Stimulated activated CD4-positive, alpha-beta T cell treated with anti-CD3 and anti-CD28 coated beads, TNF-alpha, amount 100 ng/mL, for 1 hour (primary cell): ENCODE results near the gene VMP1.
"Not testable (repeated sequence)": the region's sequence is repeated elsewhere in the genome, so short reads cannot be mapped to it uniquely, and the experiment has no call there.

Experiments
- DNase-seq, 3 donors: peaks; one replicate each; pipeline ENCODE4 v3.0.0-alpha.2; 2020; ENCODE audit warnings: low read depth in 3 of 3, low spot score in 1 of 3

VMP1 gene

DNA sequence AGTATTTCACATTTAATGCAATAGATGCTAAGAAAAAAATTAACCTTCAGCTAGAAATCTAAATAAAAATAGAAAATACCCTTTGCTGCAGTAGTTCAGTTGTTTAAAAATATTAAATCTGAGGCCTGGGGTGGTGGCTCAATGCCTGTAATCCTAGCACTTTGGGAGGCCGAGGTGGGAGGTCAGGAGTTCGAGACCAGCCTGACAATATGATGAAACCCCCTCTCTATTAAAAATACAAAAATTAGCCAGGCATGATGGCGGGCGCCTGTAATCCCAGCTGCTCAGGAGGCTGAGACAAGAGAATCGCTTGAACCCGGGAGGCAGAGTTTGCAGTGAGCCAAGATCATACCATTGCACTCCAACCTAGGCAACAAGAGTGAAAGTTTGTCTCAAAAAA is 98.9 kb downstream of the VMP1 start:
- DNase-seq, result not testable (repeated sequence)

DNA sequence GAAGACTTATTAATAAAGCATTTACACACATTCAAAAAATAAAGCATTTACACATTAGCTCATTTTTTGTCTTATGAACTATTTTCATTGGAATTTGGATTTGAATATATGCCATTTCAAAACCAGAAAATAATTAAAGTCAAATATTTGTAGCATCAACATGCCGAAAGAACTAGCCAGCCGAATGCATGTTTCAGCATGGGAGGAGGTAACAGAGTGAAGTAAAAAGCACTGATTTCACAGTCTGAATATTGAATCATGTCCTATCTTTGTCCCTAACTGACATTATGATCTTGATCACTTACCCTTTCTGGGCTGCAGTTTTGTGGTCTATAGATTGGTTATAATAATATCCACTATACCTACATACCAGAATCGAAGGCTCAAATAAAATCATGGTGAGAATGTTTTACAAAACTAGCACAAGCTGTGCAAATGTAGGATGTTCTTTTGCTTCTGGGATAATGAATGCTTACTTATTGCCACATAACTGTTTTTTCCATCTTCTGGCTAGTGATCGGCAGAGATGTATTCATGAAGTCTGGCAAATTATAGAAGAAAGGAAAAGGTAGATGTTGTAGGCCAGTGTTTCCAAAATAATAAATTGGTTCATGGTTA is 100.5 kb downstream of the VMP1 start:
- DNase-seq, result no peak

DNA sequence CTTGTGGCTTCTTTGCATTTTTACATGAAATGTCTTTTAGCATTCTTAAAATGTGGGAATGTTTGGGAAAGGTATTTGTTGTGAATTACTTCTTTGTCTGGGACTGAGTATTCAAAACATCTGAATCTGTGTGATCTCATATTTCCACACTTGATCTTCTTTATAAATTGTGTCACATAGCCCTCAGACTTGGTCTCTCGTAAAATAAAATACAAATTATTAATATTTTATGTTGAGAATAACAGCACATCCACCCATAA is 103.4 kb downstream of the VMP1 start:
- no peak for DNase-seq

DNA sequence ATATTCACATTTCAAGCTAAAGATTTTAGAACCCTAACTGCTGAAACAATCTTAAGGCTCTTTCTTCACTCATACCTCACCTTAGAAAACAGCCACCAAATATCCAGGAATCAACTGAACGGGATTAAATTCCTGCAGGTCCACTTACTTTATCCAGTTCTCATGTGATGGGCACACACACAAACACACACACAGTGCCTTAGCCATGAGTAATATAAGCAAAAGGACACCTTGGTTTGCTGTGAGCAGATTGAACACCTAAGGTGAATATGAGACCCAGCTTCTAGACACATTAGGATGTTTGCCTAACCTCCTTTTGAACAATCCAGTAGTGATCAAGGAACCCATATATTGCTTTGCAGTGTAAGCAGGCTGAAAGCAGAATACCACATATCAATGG is 103.8 kb downstream of the VMP1 start:
- DNase-seq, result no peak

DNA sequence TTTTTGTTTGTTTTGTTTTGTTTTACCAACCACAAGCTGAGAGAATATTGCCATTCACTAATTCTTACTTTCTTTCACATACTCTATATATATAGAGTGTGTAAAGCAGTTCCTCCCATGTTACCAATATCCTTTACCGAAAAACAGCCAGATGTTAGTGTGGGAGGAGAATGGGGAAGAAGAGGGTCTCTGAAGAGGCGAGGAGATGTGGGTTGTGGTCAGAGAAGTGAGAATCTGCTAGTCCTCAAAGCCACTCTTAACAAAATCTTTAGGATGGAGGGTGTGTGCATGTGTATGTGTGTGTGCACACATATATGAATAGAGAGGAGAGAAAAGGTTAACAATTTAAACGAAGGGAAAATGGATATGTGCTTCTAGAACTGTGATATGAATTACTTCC is 104.7 kb downstream of the VMP1 start:
- no peak for DNase-seq

DNA sequence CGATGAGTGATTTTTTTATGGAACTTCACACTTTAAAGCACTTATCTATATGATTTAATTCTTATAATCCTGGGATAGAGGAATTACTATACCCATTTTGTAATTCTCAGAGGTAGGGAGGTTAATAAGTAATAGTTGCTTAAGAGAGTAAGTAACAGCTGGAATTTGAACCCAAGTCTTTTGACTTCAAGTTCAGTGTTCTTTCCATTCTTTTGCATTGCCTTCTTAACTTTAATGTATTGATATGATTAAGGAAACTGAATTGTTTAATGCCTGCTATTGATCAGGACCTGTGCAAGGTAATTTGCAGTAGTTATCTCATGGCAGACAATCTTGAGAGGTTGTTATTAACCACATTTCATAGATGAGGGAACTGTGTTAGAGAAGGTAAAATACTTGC is 106.8 kb downstream of the VMP1 start:
- no peak for DNase-seq

DNA sequence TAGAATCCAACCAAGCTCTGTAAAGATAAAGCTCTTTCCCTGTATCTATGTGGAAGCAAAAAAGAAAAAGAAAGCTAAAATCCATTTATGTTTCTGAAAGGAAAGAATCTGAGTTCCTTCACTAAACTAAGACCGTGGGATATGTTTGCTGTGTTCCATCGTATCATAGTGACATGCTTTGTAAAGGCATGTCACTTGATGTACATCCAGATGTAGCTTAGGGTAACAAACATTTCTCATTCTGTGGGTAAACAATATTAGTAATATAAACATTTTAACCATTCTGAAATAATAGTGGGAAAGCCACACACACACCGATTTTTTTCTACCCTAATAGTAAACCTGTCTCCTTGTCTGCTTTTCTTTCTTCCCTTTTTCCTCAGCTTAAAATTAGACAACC is 107.2 kb downstream of the VMP1 start:
- no peak for DNase-seq

DNA sequence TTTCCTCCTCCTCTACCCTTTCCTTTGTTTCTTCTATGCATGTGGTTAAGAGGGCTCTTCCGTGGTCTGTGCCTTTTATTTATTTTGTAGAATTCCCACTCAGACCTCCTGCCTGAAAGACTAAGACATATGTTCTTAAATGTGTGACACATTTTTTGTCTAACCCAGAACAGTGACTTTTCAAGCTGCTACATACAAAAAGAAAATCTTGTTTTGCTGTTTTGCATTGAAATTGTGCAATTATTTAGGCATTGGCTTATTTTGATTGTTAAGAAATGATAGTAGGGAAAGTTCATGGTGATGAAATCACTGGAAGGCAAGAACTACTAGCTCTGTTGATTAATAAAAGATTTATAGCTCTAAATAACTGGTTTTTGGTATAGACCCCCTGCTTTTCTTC is 108.5 kb downstream of the VMP1 start:
- no peak for DNase-seq

DNA sequence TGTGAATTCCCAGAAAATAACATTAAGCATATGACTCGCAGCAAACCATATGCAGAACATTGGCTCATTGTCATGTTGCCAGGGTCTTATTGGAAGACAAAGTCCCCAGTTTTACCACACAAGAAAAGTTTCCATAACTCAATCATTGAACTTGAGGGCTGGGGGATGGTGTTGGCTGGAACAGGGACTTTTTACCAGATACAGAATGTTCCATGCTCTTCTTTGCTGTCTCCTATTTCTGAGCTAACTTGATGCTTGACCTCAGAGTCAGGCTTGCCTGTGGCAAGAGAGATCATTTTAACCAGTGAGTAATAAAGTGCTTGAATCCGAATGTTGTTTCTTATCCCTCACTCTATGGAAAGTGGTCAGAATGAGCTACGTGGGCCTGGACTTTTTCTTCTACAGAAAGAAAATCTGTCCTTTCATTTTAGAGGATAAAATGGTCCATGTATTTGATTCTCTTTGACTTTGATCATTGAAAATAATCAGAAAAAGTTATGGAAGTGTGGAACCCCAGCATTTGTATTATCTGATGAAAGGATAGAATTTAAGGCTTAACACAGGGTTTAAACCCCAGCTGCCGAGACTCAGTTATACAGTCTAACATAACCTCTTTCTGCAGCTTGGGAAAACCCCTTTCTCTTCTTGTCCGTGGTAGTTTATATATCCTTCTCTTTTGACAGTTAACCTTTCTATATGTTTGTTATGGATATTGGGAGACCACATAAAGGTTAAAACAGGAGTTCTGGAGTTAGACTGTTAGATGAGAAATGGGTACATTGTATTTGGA is 118.3 kb downstream of the VMP1 start:
- no peak for DNase-seq

DNA sequence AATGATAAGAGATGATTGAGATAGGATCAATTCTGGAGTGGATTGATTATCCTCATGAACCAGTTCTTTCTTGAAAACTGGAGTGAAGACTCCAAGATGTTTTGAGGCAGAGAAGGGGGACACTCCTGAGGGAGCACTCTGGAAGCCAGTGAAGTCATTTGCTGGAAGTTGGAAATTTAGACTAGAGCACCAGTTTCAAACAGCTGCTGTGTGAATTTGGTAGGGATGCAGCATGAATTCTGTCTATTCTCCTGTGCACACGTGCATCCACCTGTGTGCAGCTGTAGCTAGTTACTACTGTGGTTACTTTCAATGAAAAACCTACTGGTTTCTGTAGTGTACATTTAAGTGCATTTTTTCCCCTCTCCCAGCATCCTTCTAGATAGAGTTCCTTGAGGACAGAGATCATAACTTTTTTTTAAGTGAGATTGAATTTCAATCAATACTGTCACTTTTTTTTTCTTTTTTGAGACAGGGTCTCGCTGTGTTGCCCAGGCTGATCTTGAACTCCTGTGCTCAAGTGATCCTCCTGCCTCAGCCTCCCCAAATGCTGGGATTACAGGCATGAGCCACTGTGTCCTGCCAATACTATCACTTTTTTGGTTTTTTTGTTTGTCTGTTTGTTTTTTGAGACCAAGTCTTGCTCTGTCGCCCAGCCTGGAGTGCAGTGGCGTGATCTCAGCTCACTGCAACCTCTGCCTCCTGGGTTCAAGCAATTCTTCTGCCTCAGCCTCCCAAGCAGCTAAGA is 119.4 kb downstream of the VMP1 start:
- DNase-seq, result no peak

DNA sequence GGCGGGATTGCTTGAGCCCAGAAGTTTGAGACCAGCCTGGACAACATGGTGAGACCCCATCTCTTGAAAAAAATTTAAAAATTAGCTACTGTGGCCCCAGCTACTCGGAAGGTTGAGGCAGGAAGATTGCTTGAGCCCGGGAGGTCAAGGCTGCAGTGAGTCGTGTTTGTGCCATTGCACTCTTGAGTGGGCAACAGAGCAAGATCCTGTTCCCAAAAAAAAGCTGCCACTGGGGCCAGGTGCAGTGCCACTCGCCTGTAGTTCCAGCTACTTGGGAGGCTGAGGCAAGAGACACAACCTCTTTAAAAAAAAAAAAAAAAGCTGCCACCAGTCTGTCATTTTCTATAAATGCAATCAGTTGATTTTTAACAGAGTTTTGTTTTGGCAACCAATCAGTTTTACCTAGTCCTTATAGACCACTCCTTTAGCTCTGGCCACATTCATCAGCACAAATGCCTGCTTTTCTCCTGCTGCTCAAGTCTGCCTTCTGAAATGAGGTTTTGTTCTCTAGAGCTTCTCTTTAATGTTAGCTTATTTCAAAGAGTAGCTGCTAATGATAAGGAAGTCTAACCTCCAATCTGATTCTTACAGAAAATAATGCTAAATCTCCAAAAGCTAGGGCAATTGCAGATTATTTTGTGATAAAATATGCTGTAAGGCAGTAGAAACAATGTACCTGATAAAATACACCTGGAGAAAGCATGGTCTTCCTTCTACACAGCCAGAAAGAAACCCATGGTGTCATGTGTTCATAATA is 120.4 kb downstream of the VMP1 start:
- DNase-seq, result no peak

DNA sequence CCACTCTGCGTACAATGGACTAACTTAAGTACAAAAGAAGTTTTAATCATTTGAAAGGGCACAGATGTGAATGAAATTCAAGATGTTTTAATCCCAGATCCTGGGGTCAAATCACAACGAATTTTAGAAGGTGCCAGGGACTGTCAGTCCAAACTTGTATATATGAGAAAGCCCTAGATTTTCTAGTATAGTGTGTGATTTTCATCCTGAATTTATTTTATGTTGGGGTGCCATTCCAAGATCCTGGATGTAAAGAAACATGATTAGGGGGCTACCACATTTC is 121.0 kb downstream of the VMP1 start:
- no peak for DNase-seq

DNA sequence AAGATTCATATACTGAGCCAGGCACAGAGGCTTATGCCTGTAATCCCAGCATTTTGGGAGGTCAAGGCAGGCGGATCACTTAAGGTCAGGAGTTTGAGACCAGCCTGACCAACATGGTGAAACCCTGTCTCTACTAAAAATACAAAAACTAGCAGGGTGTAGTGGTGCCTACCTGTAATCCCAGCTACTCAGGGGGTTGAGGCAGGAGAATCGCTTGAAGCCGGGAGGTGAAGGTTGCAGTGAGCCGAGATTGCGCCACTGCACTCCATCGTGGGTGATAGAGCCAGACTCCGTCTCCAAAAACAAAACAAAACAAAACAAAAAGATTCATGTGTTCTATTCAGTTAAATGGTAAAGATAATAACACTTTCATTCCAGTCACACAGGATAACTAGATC is 121.4 kb downstream of the VMP1 start:
- DNase-seq, result not testable (repeated sequence)

DNA sequence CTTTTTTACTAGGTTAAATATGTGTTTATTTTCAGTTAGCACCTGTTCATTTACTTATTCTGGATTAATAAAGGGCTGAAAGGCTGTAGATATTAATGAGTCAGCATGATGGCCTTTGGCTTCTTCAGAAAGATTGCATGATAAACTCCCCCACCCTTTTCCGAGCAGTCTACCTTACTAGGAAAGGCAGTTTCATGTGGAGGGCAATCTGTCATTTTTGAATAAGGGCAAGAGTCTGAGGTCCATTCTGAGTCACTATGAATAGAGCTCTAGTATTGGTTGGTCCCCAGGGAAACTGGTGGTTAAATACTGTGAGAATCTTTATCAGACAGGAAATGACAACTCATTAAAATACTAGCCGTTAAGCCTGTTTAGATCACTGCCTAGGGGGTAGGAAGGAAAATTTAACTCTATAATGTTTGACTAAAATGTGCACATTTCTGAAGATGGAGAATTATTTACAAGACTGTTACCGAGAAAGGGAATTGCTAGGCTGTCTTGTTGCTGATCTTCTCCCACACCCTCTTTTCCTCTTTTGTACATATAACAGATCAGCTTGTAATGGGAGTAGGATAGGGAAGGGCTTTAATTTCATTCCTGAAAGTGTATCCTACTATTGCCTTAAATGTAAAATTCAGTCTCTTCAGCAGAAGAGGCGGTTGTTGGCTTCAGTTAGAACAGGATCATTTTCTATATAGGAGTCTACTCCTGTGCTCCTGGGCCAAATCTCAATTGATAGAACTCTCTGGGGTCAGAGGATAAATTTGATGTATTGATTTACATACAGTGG is 122.0 kb downstream of the VMP1 start:
- no peak for DNase-seq

DNA sequence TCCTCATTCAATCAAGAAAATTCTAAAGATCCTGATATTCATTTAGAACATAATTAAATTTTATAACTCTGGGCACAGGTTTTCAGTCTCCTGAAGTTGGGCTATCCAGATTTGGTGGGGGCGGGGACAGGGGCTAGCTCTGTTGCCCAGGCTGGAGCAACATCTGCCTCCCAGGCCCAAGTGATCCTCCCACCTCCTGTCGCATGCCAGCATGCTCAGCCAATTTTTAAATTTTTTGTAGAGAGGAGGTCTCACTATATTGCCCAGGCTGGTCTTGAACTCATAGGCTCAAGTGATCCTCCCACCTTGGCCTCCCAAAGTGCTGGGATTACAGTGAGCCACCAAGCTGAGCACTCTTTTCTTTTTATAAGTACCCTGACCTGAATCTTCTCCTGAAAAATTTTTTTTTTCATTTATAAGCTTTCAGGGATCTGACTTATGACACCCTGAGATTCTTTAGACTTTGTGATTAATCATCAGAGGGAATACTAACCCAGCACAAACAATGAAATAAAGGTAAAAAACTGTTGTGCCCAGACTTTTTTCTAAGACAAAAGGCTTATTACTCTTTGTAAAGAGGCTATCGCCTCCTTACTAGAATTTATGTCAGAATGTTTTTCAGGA is 122.7 kb downstream of the VMP1 start:
- no peak for DNase-seq

DNA sequence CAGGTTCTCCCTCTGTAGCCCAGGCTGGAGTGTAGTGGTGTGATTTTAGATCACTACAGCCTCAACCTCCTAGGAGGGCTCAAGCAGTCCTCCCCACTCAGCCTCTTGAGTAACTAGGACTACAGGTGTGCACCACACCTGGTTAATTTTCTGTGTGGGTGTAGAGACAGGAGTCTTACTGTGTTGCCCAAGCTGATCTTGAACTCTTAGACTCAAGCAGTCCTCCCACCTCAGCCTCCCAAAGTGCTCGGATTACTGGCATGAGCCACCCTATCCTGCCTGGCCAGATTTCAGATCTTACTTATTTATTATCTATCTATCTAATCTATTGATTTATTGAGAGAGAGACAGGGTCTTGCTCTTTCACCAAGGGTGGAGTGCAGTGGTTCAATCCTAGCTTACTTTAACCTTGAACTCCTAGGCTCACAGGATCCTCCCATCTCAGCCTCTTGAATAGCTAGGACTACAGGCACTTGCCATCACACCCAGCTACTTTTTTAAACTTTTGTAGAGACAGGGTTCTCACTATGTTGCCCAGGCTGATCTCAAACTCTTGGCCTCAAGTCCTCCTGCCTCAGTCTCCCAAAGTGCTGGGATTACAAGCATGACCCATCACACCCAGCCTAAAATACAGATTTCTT is 123.5 kb downstream of the VMP1 start:
- DNase-seq, result no peak

DNA sequence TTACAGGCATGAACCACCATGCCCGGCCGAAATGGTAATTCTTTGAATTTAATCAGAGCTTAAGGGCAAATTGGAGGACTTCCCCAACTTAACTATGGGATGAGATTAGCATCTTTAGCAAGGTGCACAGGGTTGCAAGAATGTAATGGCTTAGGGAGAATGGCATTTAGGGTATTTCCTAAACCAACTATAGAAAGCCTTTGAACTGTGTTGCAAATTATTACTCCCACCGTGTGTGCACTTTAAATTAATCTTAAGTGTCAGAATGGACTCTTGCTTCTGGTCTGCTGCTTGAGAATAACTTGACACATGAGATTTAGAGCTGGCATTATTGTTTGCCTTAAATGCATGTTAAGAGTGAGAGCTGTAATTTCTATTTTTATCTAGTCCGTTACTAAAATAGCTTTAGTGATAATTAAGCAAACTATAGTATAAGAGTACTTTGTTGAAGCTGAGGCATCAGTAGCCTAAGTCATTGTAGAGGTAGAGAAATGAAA is 125.5 kb downstream of the VMP1 start:
- DNase-seq, result no peak

DNA sequence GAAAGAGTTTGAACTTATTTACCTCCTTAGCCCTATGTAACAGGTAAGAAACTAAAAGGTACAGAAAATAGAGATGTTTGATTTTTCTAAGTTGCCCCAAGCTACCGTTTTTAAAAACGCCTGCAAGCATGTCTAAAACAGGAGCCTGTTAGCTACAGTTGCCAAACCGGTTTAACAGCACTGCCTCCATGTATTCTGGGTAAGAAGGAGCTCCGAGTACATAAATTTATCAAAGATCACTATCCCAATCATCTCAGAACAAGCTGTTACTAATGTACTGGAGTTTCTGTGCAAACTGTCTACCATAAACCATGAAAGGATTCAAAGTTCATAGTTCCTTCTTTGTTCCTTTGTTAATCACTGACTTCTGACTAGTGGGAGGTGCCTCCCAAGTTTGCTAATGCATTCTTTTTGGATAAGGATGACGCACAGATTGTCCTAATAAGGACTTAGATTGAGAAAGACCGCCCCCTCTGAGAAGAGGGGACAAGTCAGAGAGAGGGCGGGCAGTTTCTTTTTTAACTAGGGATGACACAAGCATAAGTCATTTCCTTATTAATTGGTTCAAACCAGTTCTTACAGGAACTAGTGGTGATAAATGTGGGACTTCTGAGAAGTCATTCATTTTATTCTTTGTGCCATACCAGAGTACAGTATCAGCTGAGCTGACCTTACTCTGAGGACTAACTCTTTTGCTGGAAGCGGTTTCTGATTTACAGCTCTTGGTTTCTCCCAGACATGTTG is 130.0 kb downstream of the VMP1 start:
- DNase-seq, result peak in 1 of 3 donors; percentile 41
